HG03439 (cell line): Measurements from ENCODE around the gene CDH13.

Source experiments
- ATAC-seq: cut with Tn5 transposase; IDR thresholded peaks from one replicate; pipeline ENCODE4 v1.9.1; 2021; ENCODE audit warnings: mild to moderate bottlenecking, moderate library complexity; ENCODE audit not compliant: unreplicated experiment

Gene CDH13

DNA sequence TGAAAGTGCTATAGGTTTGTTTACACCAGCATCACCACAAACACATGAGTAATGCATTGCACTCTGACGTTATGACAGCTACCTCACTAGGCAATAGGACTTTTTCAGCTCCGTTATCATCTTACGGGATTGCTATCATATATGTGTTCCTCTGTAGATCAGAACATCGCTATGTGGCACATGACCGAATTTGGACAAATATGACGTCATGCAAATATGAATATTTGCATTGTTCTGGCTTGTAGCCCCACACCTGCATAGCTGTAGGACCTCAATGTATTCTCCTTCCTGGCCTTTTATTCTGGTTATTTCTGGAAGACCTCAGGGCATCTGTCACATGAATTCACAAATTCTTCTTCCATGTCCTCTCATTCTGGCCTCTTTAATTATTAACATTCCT, 393.2 kb downstream of the CDH13 start:
- ATAC-seq = no peak

DNA sequence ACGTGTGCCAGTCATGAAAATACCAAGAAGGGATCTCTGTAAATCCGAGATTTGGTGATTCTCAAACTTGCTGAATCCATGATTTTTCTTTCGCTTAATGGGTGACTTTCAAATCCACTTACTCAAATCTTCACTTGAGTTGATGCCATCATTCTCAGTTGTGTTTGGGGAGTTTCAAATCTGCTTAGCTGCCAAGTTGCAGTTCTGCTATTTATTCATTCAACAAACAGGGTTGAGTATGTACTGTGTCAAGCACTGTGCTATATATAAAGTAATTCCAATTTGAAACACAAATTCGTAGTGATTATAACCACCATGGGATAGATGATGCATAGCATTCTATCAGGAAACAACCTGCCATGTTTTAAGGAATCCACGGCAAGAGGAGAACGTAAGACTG, 394.3 kb downstream of the CDH13 start:
- no peak for ATAC-seq

- no peak for ATAC-seq
These were observed 395.0 kb downstream of the CDH13 start for GRCh38 chr16:83021746-83022145.

GRCh38 chr16:83023011-83023410, 396.2 kb downstream of the CDH13 start:
- no peak for ATAC-seq

DNA sequence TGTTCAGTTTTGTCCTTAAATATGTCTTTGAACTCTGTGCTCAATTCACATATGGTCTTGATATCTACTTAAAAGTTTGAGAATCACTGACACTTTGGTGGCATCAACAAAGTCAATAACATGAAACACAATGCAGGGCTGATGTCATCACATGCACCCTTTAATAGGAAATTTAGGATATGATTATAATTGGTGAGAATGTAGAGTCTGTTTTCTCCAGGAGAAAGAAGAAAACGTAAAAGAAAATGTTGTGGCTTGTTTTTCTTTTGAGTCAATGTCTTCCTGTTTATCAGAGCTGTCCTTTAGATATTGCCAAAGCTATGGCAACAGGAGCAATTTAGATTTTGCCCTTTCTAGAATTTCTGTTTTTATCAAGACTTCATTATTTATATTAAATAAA, 396.9 kb downstream of the CDH13 start:
- no peak for ATAC-seq

DNA sequence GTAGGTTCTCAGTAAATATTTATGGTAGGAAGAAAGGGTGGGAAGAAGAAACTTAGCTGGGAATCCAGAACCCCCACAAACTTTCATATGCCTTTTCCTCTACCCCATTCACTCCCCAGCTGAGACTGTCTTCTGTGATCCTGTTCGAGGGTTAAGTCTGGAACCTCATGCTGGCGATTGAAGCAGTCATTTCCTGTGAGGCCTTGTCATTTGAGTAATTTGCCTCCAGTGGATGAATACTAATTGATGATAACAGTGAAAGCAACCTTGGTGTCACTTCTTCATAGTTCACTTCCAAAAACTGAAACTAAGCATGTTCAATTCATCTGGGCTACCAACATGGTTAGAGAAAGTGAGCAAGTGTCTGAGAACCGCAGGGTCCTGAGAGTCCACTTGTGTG, 401.2 kb downstream of the CDH13 start:
- no peak for ATAC-seq

DNA sequence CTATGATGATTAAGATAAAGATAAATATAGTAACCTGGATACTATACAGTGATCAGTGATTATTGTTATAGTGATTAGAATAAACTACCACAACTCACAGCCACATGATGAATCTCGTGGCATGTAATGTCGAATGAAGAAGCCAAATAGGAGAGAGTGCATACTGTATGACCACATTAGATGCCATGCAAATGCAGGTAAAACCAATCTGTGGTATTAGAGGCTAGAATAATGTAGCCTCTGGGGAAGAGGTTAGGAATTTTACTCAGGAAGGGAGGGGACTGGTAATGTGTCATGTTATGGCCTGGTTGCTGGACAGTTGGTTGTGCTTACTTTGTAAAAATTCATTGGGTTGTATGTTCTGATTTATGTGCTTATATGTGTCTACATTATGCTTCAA, 402.7 kb downstream of the CDH13 start:
- no peak for ATAC-seq

GRCh38 chr16:83031524-83031923, 404.8 kb downstream of the CDH13 start:
- no peak for ATAC-seq

DNA sequence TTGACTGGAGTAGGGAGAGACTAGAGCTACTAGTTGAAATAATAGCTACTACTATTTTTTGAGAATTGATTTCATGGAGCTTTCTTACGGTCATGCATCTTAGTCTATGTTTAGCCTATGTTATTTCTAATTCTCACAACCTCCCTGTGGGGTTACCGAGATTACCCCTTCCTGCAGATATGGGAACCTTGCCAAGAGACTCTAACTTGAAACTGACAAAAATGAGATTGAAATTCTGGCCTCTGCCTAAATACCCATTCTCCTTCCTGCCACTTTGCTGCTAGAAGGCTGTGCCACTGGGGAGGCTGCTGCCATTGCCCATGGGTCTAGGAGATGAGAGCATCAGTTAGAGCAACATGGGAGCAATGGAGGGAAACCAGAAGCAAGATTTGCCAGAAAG, 410.3 kb downstream of the CDH13 start:
- ATAC-seq = no peak

DNA sequence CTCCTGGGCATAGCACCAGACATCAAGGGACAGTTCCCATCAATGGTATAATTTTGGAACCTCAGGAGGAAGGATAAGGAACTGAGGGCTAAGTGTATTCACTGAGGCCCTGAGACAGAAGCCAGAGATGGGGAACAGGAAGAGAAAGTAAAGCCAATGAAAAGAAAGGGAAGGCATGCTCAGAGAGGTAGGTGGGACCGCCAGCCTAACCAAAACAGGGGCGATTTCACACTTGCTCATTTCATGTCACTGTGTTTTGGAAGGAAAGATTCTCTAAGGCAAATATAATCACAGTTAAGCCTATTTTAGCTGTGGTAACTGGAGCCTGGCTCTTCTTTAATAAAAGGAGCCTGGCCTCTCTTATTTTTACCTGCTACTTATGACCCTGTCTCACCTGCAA, 411.1 kb downstream of the CDH13 start:
- no peak for ATAC-seq

DNA sequence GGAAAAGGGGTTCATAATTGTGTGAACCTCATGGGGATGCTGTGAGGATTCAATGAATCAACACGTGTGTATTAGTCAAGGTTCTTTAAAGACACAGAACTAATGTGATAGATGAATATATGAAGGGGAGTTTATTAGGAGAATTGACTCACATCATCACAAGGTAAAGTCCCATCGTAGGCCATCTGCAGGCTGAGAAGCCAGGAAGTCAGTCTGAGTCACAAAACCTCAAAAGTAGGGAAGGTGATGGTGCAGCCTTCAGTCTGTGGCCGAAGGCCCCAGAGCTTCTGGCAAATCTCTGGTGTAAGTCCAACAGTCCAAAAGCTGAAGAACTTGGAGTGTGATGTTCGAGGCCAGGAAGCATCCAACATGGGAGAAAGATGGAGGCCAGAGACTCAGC, 413.4 kb downstream of the CDH13 start:
- no peak for ATAC-seq

- ATAC-seq = no peak
These were observed 417.8 kb downstream of the CDH13 start for GRCh38 chr16:83044589-83044988.

- ATAC-seq = no peak
These were observed 419.0 kb downstream of the CDH13 start for GRCh38 chr16:83045790-83046189.

DNA sequence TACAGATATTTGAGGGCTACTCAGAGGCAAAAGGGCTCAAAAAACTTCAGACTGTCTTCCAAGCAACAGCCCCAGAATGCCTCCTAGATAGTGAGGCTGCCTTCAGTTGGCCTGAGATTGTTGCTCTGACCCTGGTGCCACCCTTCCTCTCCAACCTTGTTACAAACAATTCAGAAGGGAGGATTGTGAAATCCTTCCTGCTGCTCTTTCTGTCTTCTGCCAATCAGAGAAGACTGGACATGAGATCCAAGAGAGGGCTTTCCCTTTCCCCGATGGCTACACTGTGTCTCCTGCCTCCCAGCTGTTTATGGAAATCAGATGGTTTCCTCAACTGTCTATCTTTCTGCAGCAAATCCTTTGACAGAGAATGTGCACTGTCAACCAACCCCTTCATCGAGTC, 419.9 kb downstream of the CDH13 start:
- no peak for ATAC-seq

GRCh38 chr16:83051451-83051850, 424.7 kb downstream of the CDH13 start:
- no peak for ATAC-seq

DNA sequence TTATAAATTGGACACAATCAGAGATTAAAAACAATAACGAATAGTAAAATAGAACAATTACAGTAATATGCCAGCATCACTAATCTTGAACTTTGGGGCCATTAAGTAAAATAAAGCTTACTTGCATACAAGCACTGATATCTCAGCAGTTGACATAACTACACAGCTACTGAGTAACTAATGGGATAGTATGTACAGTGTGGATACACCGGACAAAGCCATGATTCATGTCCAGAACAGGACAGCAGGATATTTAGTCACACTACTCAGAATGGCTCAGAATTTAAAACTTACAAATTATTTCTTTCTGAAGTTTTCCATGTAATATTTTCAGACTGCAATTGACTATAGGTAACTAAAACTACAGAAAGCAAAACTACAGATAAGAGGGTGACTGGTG, 427.5 kb downstream of the CDH13 start:
- no peak for ATAC-seq

DNA sequence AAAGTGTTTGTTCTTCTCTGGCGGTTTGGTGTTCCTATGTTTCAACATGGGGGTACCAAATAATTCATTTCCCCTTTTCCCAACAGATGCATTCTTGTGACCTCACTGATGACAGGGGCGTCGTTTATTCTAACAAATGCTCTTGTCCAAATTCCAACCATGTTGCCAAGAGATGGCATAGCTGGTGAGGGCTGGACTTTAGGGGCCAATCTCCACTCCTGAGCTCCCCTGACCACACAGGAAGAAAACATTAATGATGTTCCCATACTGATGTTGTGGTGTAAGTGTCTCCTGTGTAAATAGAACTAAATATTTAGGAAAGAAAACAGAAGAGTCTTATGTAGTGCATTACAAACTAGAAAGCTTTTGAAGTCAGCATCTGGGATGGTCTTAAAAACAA, 431.6 kb downstream of the CDH13 start:
- ATAC-seq = no peak

GRCh38 chr16:83059237-83059636, 432.5 kb downstream of the CDH13 start:
- ATAC-seq = no peak

GRCh38 chr16:83066011-83066410, 439.2 kb downstream of the CDH13 start:
- no peak for ATAC-seq

DNA sequence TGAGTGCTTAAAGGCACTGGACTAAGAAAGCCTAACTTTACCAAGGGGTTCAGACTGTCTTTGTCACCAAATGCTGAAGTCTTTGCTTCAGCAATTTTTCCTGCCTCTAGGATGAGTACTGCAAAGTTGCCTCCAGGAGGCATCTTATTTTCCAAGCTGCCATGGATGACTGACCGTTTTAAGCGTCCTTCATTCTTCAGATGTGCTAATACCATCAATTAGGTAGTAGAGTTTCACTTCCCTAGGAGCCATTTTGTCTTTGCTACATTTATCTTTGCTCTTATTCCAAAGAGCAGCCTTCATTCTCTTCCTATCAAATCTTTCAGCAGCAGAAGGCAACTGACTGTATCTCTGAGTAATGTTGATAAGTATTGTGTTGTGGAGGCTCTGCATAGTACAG, 440.1 kb downstream of the CDH13 start:
- ATAC-seq = no peak

DNA sequence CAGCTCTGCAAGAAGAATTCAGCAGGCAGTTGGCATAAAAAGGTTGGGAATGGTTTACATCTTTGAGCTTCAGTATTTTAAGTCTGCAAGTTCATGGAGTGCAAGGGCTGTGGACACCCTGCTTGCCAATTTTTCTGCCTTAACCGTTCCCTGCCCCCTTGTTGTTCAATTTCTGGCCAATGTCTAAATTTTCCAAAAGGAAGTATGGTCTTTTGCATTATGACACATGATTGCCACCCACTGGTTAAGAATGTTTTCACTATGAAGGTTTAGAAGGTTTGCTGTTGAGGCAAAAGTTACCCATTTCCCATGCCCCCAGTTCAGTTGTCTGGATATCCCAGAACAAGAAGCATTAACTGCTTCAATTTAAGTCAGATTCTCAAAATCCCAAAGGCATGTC, 441.9 kb downstream of the CDH13 start:
- ATAC-seq = no peak

DNA sequence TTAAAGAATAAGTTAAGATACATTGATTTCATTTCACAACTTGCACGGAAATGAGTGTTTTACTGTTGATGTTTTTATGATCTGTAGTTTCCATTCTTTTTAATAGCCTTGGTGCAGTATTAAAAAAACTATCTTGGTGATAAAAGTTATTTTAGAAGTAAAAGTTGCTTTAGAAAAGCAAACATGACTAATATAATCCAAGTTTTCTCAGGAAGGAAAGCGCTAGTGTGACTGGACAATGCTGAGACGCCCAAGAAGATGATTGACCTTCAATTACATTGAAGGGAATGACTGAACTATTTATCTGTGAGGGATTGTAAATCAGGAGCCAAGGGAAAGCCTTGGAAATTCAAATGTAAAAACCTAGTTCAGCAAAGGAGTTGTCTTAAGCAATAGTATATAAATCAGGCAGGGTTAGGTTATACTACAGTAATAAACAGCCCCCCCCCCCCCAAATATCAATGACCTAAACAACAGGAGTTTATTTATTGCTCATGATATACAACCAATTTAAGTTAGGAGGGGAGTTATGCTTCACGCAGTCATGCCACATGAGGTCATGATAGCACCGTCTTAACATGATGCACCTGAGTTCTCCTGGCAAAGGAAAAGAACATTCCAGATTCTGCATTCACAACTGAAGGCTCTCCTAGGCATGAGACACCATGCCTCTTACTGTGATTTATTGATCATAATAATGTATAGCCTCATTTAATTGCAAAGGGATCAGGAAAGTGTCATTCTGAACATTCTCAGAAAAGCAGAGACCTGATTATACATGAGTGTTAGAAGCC, 443.8 kb downstream of the CDH13 start:
- no peak for ATAC-seq

DNA sequence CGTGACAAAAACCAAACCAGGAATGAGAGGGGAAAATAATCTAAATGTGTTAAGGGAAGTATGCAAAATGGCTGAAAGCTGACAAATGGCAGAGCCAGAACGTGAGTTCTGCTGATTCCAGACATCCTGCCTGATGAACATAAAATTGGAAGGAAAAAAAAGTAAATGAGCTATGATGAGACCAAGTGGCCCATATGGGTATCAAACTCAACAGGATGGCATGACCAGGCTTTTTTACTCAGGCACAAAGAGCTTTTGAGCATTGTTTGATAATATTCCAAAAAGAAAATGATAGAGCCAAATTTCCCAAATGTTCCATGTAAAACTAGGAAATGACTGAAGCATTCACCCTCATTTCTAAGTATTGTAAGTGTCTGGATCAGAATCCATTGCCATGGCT, 449.2 kb downstream of the CDH13 start:
- ATAC-seq = no peak
